ENCODE measurements around the gene SH3BP2.

The SH3BP2 gene

DNA sequence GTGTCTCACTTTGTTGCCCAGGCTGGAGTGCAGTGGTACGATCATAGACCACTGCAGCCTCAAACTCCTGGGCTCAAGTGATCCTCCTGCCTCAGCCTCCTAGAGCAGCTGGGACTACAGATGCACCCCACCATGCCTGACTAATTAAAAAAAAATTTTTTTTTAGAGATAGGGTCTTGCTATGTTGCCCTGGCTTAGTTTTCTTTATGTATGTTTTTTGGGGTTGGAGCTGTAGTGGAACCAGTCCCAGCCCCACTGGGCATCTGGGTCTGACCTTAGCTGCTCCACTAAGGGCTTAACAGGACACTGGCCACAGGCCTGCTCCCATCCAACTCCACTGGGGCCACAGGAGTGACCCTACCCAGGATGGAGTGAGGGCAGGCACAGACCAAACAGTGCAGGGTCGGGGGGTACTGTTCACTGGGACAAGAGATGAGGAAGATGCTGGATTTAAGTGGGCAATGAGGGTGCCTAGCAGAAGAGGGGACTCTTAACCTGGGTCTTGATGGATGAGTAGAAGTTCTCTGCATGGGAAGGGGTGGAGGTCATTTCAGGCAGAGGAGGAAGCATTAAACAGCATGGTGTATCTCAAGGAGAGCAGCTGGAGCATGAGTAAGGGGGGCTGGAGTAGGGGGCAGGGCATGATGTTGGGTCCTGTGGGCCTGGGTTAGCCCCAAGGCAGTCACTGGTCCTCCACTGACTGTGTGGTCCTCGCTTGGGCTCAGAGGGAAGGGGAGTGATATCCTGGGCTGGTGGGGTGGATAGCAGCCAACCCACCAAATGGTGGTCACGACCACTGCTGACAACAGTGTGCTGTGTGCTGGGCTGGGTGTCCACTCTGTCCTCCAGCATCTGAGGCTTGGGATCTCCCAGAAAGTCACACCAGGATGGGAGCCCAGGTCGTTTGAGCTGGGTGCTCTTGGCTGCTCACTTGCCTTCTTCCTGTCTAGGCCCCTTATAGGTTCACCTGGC is 26.6 kb downstream of the SH3BP2 start:
- no peak for DNase-seq (ENCODE audit: low spot score)

DNA sequence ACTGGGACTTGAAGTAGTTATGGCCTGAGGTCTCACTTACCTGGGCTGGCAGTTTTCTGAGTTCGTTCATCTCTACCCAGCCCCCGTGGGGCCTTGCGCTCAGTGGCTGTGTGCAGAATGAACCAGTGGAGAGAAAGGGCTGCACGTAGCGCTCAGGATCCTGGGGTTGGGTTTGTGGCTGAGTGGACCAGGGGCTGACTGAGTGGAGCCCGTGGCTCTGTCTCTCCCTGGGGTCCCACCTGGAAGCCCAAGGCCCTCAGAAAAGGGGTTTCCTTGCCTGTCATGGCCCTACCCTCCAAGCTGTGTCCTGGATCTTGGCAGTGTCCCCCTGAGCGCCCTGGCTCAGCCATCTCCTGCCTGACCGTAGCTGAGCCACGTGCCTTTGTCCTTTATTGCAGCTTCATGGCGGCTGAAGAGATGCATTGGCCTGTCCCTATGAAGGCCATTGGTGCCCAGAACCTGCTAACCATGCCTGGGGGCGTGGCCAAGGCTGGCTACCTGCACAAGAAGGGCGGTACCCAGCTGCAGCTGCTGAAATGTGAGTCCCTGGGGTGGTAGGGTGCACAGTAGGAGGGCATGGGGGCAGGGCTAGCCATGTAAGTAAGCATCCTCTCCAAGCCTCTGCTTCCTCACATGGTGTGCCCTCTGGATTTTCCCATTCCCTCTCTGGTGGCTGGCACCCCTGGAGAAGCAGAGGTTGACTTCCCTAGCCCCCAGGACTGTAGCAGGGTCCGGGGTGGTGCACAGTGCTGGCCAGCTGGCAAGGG is 27.5 kb downstream of the SH3BP2 start:
- no peak for DNase-seq (ENCODE audit: low spot score)

DNA sequence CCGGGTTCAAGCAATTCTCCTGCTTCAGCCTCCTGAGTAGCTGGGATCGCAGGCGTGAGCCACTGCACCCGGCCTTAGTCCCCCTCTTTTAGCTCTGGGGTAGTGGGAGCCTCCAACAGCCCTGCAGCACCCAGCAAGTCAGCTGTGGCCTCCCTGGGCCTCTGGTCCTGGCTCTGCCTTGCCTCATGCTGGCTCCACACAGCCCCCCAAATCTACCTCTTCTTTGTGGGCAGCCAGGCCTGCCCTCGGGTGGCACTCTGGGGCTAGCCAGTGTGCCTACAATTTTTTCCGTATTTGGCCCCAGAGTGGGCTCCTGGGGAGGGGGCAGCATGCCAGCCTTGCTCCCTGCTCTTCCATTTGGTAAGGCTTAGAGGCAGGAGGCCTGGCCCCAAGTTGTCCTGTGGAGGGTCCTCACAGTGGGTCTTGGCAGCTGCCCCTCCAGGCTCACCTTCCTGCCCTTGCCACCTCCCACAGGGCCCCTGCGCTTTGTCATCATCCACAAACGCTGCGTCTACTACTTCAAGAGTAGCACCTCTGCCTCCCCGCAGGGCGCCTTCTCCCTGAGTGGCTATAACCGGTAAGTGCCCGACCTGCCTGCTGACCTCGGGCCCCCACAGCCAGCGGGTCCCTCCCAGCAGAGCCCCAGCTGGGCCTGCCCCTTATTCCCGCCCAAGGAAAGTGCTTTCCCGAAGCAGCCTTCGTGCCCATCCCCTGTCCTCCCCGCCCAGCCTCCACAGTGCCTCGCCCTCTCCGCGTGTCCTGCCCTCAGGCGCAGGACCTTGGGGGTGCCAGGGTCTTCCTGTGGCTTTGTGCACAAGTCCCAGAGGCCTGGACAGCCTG is 29.8 kb downstream of the SH3BP2 start:
- DNase-seq (ENCODE audit: low spot score) = no peak

DNA sequence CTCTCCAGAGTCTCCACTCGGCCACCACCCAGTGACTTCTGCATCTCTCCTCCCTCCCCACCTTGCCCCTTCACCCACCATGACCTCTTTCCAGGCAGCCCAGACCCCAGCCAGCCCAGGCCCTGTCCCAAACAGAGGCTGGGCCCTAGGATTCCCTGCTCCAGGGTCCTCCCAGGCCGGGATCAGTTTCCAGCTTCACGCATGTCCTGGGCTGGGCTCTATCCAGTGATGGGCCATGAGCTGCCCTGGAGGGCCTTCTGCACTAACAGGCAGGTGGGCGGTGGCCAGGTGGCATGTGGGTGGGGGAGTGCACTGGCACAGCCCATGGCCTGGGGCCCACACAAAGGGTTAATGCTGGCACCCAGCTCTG is 30.4 kb downstream of the SH3BP2 start:
- DNase-seq (ENCODE audit: low spot score) = no peak

DNA sequence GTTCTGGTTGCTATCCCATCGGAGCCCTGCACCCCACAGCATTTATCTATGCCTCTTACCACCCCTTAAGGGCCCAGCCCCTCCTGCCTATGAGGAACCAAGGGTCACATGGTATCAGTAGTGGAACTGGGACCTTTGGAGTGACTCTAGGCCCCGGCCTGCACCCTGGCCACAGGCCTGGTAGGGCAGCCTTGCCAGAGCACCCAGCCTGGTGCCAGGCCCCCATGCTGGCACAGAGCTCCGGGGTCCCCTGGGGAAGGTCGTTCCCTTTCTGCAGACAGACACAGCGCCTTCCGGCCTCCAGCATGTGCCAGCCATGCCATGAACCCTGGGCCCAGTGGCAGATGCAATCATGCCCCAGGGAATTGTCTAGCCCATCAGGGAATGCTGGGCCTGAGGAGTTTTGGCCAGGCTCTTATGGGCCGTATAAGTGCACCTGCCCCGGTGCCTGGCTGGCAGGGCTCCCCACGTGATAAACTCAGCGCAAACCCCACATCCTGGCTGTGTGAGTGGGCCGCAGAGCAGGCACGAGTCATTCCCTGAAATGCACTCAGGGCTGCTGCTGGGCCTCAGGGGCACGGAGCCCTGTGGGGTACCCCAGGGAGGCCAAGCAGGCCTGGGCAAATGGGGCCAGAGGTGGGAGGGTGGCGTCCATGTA is 30.9 kb downstream of the SH3BP2 start:
- no peak for DNase-seq (ENCODE audit: low spot score)

DNA sequence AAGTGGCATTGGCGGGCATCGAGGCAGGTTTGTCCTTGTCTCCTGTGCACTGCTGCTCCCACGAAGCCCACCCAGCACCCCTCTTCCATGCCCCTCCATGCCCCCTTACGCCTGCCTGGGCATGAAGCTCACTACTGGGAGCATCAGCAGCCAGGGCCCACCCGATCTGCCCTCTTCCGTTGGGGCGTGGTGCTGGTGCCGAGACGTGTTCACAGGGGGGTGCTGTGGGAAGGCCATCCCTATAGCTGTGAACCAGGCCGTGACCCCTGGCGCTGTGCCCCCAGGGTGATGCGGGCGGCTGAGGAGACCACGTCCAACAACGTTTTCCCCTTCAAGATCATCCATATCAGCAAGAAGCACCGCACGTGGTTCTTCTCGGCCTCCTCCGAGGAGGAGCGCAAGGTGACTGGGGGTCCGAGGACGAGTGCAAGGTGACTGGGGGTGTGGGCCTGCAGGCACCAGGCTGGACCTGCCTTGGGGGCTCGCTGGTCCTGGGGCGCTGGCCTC is 31.5 kb downstream of the SH3BP2 start:
- no peak for DNase-seq (ENCODE audit: low spot score)

DNA sequence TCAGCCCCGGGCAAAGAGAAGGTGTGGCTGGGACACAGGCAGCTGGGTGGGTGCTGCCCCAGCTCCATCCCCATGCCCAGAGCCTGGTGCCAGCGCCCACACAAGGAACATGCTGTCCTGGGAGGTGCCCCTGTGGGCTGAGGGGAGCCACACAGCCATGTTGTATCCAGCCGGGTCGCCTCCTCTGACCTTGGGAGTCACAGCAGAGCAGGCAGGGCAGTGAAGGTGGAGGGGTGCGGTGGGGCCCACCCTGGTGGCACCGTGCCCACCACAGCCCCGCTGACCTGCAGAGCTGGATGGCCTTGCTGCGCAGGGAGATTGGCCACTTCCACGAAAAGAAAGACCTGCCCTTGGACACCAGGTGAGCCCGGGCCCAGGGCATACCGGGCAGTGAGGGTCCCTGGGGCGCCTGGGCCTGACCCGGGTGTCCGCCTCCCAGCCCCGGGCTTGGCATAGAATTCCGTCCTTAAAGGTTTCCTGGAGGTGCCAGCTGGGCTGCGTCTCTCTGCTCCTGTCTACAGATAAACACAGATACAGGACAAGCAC is 32.0 kb downstream of the SH3BP2 start:
- no peak for DNase-seq (ENCODE audit: low spot score)

DNA sequence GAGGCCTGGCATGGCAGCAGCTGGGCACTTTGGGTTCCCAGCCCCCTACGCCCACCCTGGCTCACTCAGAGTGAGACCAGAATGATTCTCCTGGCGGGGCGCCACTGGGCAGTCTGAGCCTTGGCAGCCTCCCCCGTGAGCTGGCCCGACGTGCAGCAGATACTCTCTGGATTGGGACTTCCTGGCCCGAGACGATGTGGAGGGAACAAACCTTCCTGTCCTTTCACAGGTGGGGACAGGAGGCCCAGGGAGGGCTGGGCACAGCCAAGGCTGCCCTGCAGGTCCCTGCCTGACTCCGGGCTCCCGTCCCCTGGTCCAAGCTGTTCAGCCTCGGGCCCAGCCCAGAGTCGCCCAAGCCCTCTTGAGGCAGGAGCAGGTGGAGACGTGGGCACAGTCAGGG is 32.9 kb downstream of the SH3BP2 start:
- no peak for DNase-seq (ENCODE audit: low spot score)

DNA sequence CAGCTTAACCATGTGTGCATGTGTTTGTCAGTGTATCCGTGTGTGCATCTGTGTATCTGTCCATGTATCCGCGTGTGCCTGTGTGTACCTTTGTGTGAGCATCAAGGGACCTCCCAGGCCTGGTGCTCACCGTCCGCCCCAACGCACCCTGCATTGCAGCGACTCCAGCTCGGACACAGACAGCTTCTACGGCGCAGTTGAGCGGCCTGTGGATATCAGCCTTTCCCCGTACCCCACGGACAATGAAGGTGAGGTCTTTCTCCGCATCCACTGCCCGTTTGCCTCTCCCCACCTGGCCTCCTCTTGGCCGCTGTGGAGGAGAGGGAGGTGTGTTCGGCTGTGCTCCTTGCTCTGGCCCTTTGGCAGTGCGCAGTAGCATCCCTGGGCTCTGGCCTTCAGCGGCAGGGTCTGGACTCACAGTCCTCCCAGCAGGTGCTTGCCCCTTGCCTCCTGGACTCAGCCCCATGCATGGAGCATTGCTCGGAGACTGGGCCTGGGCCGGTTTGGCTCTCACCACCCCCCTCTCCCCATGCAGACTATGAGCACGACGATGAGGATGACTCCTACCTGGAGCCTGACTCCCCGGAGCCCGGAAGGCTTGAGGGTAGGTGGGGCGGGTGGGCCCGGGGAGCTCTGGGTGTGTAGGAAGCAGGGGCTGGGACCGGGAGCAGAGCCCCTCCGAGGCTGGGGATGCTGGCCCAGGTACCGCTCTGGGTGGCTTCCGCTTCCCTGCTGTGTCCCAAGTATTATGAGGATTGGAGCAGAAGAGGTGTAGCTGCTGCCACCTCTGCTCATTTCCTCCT is 34.4 kb downstream of the SH3BP2 start:
- DNase-seq (ENCODE audit: low spot score) = no peak

DNA sequence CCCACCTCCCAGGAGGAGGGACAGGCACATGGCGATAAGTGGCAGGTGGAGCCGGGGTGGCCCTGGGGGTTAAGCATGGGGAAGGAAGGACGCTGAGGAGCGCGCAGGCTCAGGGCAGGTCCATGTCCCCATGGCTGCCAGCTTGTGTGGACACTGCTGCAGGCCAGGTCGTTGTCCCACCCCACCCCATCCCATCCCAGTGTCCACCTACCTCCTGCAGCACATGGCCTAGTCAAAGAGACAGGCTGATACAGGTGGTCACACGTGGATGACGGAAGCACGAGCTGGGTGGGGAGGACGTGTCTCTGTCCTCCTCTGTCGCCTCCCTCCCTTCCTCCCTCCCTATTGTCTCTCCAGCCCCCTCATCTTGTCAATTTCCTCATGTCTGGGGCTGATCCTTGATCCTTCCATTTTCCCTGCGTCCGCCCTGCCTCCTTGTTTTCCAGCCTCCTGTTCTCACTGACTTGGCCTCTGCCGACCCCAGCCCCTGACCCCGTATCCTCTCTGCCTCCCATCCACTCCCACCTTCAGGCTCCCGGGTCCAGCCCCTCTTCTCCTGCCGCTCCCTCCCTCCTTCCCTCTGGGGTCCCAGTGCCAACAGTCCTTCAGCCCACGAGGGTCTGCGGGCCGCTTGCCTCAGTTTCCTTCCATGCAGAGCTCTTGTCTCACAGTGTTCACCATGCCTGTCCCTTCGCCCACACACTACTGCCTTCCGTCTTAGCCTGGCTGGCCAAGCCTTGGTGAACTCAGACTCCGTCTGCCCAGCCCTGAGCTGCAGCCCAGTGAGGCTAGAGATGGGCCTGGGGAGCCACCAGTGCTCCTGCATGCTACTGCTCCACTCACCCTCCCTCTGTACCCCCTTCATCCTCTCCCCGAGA is 35.2 kb downstream of the SH3BP2 start:
- DNase-seq (ENCODE audit: low spot score) = no peak

DNA sequence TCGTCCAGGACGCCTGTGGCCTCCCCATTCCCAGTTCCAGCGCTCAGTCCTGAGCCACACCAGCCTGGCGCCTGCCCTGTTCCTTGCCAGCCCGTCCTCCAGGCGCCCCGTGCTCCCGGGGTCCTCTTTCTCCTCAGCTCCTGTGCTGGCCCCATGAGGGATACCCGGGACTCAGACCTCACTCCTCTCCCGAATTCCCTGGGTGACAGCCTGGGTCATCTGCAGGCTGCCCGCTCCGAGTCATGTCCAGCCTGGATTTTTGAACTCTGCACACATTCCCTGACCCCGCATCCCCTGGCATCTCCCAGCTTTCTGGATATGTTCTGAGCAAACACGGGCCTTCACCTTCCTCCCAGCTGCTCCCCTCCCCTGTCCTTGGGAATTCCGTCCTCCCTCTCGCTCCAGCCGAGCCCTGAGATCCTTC is 35.9 kb downstream of the SH3BP2 start:
- DNase-seq (ENCODE audit: low spot score) = no peak

DNA sequence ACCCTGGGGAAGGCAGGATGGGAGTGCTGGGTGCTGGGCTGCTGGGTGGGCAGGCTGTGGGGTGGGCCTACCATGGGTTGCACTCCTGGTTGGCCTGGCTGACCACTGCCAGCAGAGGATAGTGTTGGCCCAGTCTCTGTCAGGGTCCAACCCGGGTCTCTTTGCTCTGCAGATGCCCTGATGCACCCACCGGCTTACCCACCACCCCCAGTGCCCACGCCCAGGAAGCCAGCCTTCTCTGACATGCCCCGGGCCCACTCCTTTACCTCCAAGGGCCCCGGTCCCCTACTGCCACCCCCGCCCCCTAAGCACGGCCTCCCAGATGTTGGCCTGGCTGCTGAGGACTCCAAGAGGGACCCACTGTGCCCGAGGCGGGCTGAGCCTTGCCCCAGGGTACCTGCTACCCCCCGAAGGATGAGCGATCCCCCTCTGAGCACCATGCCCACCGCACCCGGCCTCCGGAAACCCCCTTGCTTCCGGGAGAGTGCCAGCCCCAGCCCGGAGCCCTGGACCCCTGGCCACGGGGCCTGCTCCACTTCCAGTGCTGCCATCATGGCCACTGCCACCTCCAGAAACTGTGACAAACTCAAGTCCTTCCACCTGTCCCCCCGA is 36.5 kb downstream of the SH3BP2 start:
- no peak for DNase-seq (ENCODE audit: low spot score)

DNA sequence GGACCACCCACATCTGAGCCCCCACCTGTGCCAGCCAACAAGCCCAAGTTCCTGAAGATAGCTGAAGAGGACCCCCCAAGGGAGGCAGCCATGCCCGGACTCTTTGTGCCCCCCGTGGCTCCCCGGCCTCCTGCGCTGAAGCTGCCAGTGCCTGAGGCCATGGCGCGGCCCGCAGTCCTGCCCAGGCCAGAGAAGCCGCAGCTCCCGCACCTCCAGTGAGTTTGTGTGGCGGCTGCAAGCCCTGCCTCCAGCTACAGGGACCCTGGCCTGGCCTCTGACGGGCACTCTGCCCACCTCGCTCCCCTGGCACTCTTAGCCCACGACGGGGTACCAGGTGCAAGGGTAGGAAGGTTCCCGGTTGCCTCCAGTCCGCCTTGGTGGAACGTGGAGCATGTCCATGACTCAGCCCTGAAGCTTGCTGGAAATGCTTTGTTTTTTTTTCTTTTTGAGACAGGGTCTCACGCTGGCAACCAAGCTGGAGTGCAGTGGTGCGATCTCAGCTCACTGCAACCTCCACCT is 37.1 kb downstream of the SH3BP2 start:
- DNase-seq (ENCODE audit: low spot score) = peak; percentile 22

DNA sequence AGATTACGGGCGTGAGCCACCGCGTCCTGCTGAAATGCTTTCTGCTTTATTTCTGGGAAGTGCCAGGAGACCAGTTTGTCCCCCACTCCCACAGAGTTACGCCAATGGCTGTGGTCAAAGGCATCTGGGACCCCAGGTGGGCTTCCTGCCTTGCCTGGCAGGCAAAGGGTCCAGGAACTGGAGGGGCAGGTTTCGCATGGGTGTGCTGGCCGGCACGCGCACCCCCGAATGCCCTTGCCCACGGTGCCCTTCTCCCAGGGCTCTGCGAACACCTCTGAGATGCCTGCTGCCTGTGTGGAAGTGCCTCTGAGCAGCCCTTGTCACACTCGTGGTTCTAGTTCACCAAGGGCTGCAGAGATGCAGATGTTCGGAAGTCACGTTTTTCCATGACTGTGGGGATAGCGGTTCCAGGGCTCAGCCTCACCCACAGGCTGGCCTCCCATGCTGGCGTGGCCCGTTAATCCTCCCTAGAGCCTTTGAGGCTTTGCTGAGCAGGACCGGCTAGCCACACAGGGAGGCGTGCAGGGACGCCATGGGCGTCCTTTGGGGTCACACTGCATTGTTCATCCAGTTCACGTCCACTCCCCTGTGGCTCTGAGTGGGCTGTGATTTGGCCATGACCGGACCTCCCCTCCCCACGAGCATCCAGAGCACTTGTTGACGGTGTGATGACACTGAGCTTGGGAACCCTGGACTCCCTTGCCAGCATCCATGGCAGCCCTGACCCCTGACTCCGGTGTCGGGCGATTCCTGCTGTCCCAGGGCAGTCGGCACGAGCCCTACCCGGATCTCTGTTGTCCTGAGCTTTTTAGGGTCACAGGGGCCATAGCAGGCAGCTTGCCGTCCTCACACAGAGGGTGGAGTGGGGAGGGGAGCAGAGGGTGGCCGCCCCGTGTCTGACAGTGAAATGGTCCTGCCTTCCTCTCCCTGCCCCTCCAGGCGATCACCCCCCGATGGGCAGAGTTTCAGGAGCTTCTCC is 38.0 kb downstream of the SH3BP2 start:
- peak; percentile 24 for DNase-seq (ENCODE audit: low spot score)

DNA sequence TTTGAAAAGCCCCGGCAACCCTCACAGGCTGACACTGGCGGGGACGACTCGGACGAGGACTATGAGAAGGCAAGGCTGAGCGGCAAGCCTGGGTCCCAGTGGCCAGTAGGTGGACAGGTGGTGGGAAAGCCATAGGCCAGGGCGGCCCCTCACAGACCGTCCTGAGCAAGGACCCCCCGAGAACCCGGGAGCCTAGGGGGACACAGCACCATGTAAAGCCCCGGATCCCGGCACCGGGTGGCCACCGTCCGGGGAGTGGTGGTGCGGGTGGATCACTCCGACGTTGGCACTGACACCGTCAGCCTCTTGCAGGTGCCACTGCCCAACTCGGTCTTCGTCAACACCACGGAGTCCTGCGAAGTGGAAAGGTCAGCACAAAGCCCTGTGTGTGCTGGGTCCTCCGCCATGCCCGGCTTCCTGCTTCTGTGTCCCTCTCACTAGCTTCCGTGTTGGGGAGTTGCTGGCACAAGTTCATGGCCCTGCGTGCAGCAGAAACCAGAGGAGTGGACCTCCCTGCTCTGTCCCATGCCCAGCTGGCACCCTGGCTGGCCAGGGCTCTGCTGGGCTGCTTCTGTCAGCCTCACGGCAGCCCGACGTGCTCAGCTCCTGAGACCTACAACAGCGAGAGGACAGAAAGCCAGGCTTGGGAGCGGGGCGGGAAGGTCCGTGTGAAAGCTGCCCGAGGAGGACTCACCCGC is 38.9 kb downstream of the SH3BP2 start:
- DNase-seq (ENCODE audit: low spot score) = peak; percentile 21

DNA sequence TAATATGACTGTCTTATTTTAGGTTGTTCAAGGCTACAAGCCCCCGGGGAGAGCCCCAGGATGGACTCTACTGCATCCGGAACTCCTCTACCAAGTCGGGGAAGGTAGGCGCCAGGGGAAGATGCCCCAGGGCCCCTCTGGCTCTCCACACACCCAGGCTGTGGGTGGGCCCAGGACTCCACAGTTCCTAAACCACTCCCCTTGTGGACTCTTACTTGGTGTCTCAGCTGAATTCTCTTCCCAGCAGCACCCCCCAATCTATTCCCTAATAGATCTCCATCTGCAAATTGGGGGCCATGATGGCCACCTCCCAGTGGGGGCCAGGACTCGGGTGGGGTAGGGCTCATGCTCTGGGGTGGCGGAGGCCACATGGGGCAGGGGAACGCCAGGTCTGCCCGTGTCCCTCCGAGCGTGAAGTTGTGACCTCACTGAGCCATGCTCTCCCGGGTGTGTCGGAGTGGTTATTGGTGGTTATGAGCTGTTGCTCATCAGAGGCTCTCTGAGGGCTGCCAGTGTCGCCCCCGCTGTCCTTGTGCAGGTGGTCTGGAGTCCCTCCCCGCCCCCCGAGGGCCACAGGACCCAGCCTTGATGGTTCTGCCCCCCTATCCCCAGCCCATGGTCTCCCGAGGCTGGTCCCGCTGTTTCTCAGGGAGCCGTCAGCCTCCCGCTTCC is 39.6 kb downstream of the SH3BP2 start:
- no peak for DNase-seq (ENCODE audit: low spot score)

Measured in D341Med (cell line).